ENCODE results near the gene KIF1A.

DNA sequence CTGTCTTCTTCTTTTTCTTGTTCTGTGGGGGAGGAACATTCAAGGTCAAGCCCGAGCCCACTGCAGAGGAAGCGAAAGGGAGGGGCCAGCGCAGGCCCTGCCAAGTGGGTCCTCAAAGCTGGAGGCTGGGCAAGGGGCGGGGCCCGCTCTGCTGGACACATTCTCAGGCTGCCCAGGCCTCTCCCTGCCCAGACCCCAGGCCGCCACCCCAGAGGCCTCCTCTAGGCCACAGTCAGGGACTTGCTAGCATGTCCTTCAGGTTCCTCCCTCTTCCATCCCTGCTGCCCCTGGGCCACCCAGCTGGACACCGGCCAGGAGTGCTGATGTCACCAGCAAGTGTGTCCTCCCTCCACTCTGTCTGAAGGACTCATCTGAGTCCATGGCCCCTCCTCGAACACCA lies 44.1 kb downstream of the KIF1A start:
- TF ChIP-seq CEBPB (IDR thresholded peaks at IDR 0.05) (no peak), REST (IDR thresholded peaks at IDR 0.05; ENCODE audit: low read depth) (no peak), EP300 (IDR thresholded peaks at IDR 0.05; ENCODE audit: borderline replicate concordance) (no peak), ZBTB7A (IDR thresholded peaks at IDR 0.05; ENCODE audit: low read depth) (no peak), EGR1 (IDR thresholded peaks at IDR 0.05) (no peak), YY1 (IDR thresholded peaks at IDR 0.05; ENCODE audit: low read depth) (no peak)
- TF ChIP-seq, protein P1, sequence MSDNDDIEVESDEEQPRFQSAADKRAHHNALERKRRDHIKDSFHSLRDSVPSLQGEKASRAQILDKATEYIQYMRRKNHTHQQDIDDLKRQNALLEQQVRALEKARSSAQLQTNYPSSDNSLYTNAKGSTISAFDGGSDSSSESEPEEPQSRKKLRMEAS (IDR thresholded peaks at IDR 0.05), result no peak

All from Ishikawa (cell line).